ENCODE measurements around the gene PIEZO2. TPM values are rescaled to one million over a fixed set of nuclear protein-coding genes. Genes with fewer than 3 reads are reported as not detected.
A peak's percentile ranks its signal among the peaks of the same experiment; 100 is the strongest.

Gene PIEZO2
- total RNA-seq, 1 donor from 2014 or later, result 4.2 TPM

GRCh38 chr18:11024928-11025669, 124.3 kb downstream of the PIEZO2 start:
- TF ChIP-seq CTCF (IDR thresholded peaks at IDR 0.05), result no peak
- TF ChIP-seq EZH2phosphoT487 (IDR thresholded peaks at IDR 0.05), result no peak
- TF ChIP-seq EZH2 (IDR thresholded peaks at IDR 0.05), result no peak
- DNase-seq (ENCODE audit: low spot score), result no peak
- Histone ChIP-seq H3K4me3 (no peak overlapping the region), H3K4me1 (peaks cover 19% of the 10 kb centered on the region), H3K9me3 (ENCODE audit: low read depth) (no peaks in the 10 kb centered on the region), H3K27ac (no peak overlapping the region), H3K79me2 (ENCODE audit: low read depth) (no peaks in the 10 kb centered on the region), H3F3A (ENCODE audit: low read depth) (peaks cover 7% of the 10 kb centered on the region), H4K20me1 (ENCODE audit: low read depth) (no peaks in the 10 kb centered on the region), H2AFZ (replicated peaks) (no peak overlapping the region), H3K36me3 (no peaks in the 10 kb centered on the region), H3K4me2 (no peak overlapping the region), H3K27me3 (no peaks in the 10 kb centered on the region), H3K9ac (no peak overlapping the region)
- peaks cover 20% of the 10 kb centered on the region for H3K4me1 Mint-ChIP-seq
- no peaks in the 10 kb centered on the region for H3K27me3 Mint-ChIP-seq (ENCODE audit: insufficient read depth, low read depth)
- no peak overlapping the region for H3K4me3 Mint-ChIP-seq
- no peaks in the 10 kb centered on the region for H3K36me3 Mint-ChIP-seq
- H3K9me3 Mint-ChIP-seq, result peaks cover 7% of the 10 kb centered on the region
- no peak overlapping the region for H3K27ac Mint-ChIP-seq

GRCh38 chr18:11021477-11021876, 127.9 kb downstream of the PIEZO2 start:
- Histone ChIP-seq H3K27ac (no peak overlapping the region), H3K4me3 (no peak overlapping the region), H3K4me2 (peak overlapping the region; percentile 54), H2AFZ (replicated peaks) (no peak overlapping the region), H3K79me2 (ENCODE audit: low read depth) (no peaks in the 10 kb centered on the region), H3F3A (ENCODE audit: low read depth) (peaks cover 7% of the 10 kb centered on the region), H3K27me3 (no peaks in the 10 kb centered on the region), H3K9me3 (ENCODE audit: low read depth) (no peaks in the 10 kb centered on the region), H4K20me1 (ENCODE audit: low read depth) (no peaks in the 10 kb centered on the region), H3K4me1 (peaks cover 27% of the 10 kb centered on the region), H3K36me3 (no peaks in the 10 kb centered on the region), H3K9ac (no peak overlapping the region)
- Mint-ChIP-seq H3K9me3 (peaks cover 5% of the 10 kb centered on the region), H3K36me3 (no peaks in the 10 kb centered on the region), H3K27ac (no peak overlapping the region), H3K4me1 (peaks cover 25% of the 10 kb centered on the region), H3K27me3 (ENCODE audit: insufficient read depth, low read depth) (no peaks in the 10 kb centered on the region), H3K4me3 (no peak overlapping the region)
- TF ChIP-seq EZH2 (IDR thresholded peaks at IDR 0.05) (no peak), EZH2phosphoT487 (IDR thresholded peaks at IDR 0.05) (no peak), CTCF (IDR thresholded peaks at IDR 0.05) (no peak)
- DNase-seq (ENCODE audit: low spot score), result no peak

GRCh38 chr18:11020877-11021414, 128.4 kb downstream of the PIEZO2 start:
- Histone ChIP-seq H3K27me3 (no peaks in the 10 kb centered on the region), H3K9ac (no peak overlapping the region), H3F3A (ENCODE audit: low read depth) (peaks cover 10% of the 10 kb centered on the region), H2AFZ (replicated peaks) (no peak overlapping the region), H3K4me3 (peak overlapping the region; percentile 3), H3K9me3 (ENCODE audit: low read depth) (no peaks in the 10 kb centered on the region), H3K36me3 (no peaks in the 10 kb centered on the region), H3K4me2 (peak overlapping the region; percentile 54), H3K79me2 (ENCODE audit: low read depth) (no peaks in the 10 kb centered on the region), H3K4me1 (peaks cover 32% of the 10 kb centered on the region), H4K20me1 (ENCODE audit: low read depth) (no peaks in the 10 kb centered on the region), H3K27ac (no peak overlapping the region)
- Mint-ChIP-seq H3K4me3 (no peak overlapping the region), H3K27ac (peak overlapping the region; percentile 57), H3K27me3 (ENCODE audit: insufficient read depth, low read depth) (no peaks in the 10 kb centered on the region), H3K4me1 (peaks cover 27% of the 10 kb centered on the region), H3K9me3 (peaks cover 5% of the 10 kb centered on the region), H3K36me3 (no peaks in the 10 kb centered on the region)
- TF ChIP-seq CTCF (IDR thresholded peaks at IDR 0.05), result no peak
- no peak for TF ChIP-seq EZH2 (IDR thresholded peaks at IDR 0.05)
- TF ChIP-seq EZH2phosphoT487 (IDR thresholded peaks at IDR 0.05), result no peak
- no peak for DNase-seq (ENCODE audit: low spot score)
